Measurements from ENCODE around the gene LCP2. TPM values are rescaled to one million over a fixed set of nuclear protein-coding genes. Genes with fewer than 3 reads are reported as not detected.

Gene LCP2
- total RNA-seq, 1 experiment from 2014 or later: 0.61 TPM

DNA sequence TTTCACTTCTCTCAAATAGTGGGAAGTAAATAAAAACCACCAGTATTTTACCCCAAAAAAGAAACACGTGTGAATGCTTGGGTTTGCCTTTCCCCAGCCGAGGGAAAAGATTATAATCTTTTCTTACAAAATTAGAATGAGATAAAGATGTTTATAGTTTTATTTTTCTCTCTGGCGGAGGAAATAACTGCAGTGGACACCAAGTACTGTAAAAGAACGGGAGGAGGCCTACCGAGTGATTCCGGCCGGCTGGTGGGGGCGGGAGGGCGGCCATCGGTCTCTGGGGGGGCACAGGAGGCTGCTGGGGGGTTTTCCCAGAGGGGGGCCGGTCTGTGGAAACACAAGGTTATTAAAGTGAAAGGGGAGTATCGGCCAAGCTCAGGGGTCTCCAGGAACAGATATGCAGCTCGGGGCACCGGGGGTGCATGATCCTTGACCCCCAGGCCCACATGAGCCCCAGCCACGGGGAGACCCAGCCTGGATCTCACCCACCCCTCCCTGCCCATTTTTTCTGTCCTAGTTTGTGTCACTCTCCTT lies 29.4 kb downstream of the LCP2 start (continued):
- TF ChIP-seq TCF7L2 (IDR thresholded peaks at IDR 0.05; ENCODE audit: borderline replicate concordance, extremely low read depth, insufficient read depth, insufficient read length): no peak

GRCh38 chr5:170267431-170268152 lies 30.0 kb downstream of the LCP2 start:
- Histone ChIP-seq H3K4me2 (ENCODE audit: low read length) (no peak overlapping the region), H3K27me3 (ENCODE audit: insufficient read depth, low read length) (peaks cover 43% of the 10 kb centered on the region), H3K79me2 (ENCODE audit: insufficient read depth, low read length) (no peaks in the 10 kb centered on the region), H3K9me2 (ENCODE audit: insufficient read depth) (no peaks in the 10 kb centered on the region), H3K4me1 (ENCODE audit: control insufficient read depth in 1 of 2, insufficient read depth in 2 of 2, low read length in 2 of 2) (no peaks in the 10 kb centered on the region), H3K9ac (ENCODE audit: low read length) (no peak overlapping the region), H2AFZ (ENCODE audit: low read depth, low read length, poor library complexity, severe bottlenecking) (no peak overlapping the region), H3K36me3 (ENCODE audit: control insufficient read depth in 1 of 2, insufficient read depth in 2 of 2, low read length in 2 of 2) (no peaks in the 10 kb centered on the region), H4K20me1 (ENCODE audit: insufficient read depth) (no peaks in the 10 kb centered on the region), H3K9me3 (ENCODE audit: control insufficient read depth in 1 of 2, insufficient read depth in 1 of 2, low read depth in 1 of 2, low read length in 2 of 2) (no peaks in the 10 kb centered on the region), H3K4me3 (replicated peaks in 1 of 2; ENCODE audit: low read depth in 1 of 2, low read length in 2 of 2) (no peak overlapping the region), H3K27ac (ENCODE audit: low read depth, low read length) (no peak overlapping the region)
- peak; percentile 37 for DNase-seq (ENCODE audit: low read depth, low spot score)
- POLR2A ChIA-PET: no interaction called here
- intact Hi-C loops (cut with micrococcal nuclease): loop anchor here (1.0 to 5.0 kb wide), 4 partner anchors 44 to 365 kb away; no protein-coding TSS in a partner anchor
- RAD21 ChIA-PET (ENCODE audit: low non-redundant PET in 1 of 2, low total read pairs in 2 of 2, uncharacterized antibody in 2 of 2, unreplicated experiment in 2 of 2): interaction anchor here in 1 of 2 experiments (0.8 to 1.1 kb wide), 2 partner anchors 49 to 71 kb away, joined by 3 read pairs; no protein-coding TSS in a partner anchor
- no TSS peak for BruUV-seq (replicated peaks)
- ATAC-seq: peak; percentile 97
- CTCF ChIA-PET: interaction anchor here (3.0 to 3.8 kb wide), 2 partner anchors 40 to 72 kb away, joined by 12 to 30 read pairs; no protein-coding TSS in a partner anchor
- TF ChIP-seq MAX (IDR thresholded peaks at IDR 0.05): no peak
- no peak for TF ChIP-seq SP1 (IDR thresholded peaks at IDR 0.05; ENCODE audit: low read depth)
- no peak for TF ChIP-seq EGR1 (IDR thresholded peaks at IDR 0.05; ENCODE audit: low read depth)
- TF ChIP-seq ATF3 (IDR thresholded peaks at IDR 0.05): no peak
- no peak for TF ChIP-seq FOSL1 (IDR thresholded peaks at IDR 0.05; ENCODE audit: low read depth)
- no peak for TF ChIP-seq ELF1 (IDR thresholded peaks at IDR 0.05; ENCODE audit: borderline replicate concordance, low read depth)
- TF ChIP-seq, protein P1, sequence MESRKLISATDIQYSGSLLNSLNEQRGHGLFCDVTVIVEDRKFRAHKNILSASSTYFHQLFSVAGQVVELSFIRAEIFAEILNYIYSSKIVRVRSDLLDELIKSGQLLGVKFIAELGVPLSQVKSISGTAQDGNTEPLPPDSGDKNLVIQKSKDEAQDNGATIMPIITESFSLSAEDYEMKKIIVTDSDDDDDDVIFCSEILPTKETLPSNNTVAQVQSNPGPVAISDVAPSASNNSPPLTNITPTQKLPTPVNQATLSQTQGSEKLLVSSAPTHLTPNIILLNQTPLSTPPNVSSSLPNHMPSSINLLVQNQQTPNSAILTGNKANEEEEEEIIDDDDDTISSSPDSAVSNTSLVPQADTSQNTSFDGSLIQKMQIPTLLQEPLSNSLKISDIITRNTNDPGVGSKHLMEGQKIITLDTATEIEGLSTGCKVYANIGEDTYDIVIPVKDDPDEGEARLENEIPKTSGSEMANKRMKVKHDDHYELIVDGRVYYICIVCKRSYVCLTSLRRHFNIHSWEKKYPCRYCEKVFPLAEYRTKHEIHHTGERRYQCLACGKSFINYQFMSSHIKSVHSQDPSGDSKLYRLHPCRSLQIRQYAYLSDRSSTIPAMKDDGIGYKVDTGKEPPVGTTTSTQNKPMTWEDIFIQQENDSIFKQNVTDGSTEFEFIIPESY (IDR thresholded peaks at IDR 0.05; ENCODE audit: extremely low read depth, insufficient replicate concordance, low read length): no peak
- peak; percentile 56 for TF ChIP-seq RAD21 (IDR thresholded peaks at IDR 0.05; ENCODE audit: low read depth)
- TF ChIP-seq POLR2AphosphoS5 (IDR thresholded peaks at IDR 0.05; ENCODE audit: low read depth, low read length): no peak
- no peak for TF ChIP-seq TCF7L2 (IDR thresholded peaks at IDR 0.05; ENCODE audit: borderline replicate concordance, extremely low read depth, insufficient read depth, insufficient read length)
- peak; percentile 82 to 85 (median 84) for TF ChIP-seq CTCF (IDR thresholded peaks at IDR 0.05 in 2 of 3, conservative IDR thresholded peaks at IDR 0.05 in 1 of 3; ENCODE audit: borderline replicate concordance in 1 of 3, insufficient read depth in 1 of 3, low read depth in 2 of 3, low read length in 2 of 3)
